Glutamatergic neuron (in vitro differentiated cells): Measurements from ENCODE around the gene POLG. TPM values are rescaled to one million over a fixed set of nuclear protein-coding genes. Genes with fewer than 3 reads are reported as not detected.

ENCODE experiments used
- DNase-seq: peaks from one replicate; pipeline ENCODE4 v3.0.0; 2022
- H3K27ac Mint-ChIP-seq: one replicate; pipeline ENCODE4 v1.8.0; 2020; ENCODE audit warnings: mild to moderate bottlenecking, mixed read lengths, inconsistent platforms; ENCODE audit not compliant: unreplicated experiment
- H3K27me3 Mint-ChIP-seq: one replicate; pipeline ENCODE4 v1.8.0; 2020; ENCODE audit warnings: mild to moderate bottlenecking, moderate library complexity, mixed read lengths, inconsistent platforms; ENCODE audit not compliant: unreplicated experiment
- H3K36me3 Mint-ChIP-seq: one replicate; pipeline ENCODE4 v1.8.0; 2020; ENCODE audit warnings: mild to moderate bottlenecking, mixed read lengths, inconsistent platforms; ENCODE audit not compliant: unreplicated experiment
- H3K4me1 Mint-ChIP-seq: one replicate; pipeline ENCODE4 v1.8.0; 2020; ENCODE audit warnings: mild to moderate bottlenecking, low read depth, mixed read lengths, inconsistent platforms; ENCODE audit not compliant: unreplicated experiment
- H3K4me3 Mint-ChIP-seq: one replicate; pipeline ENCODE4 v1.8.0; 2020; ENCODE audit warnings: mild to moderate bottlenecking, mixed read lengths, inconsistent platforms; ENCODE audit not compliant: unreplicated experiment
- H3K9me3 Mint-ChIP-seq: one replicate; pipeline ENCODE4 v1.8.0; 2020; ENCODE audit warnings: mild to moderate bottlenecking, moderate library complexity, mixed read lengths, inconsistent platforms; ENCODE audit not compliant: unreplicated experiment
- total RNA-seq: library from RNA; stranded (reverse); fragmentation: NEBNext Ultra II Directional; extraction: Animal tissue kit (Norgen Biotek cat#: 25700); gene quantifications from one replicate; pipeline ENCODE4 v1.2.1, GENCODE V29; 2021; ENCODE audit not compliant: unreplicated experiment
- TF ChIP-seq, protein P1 (sequence below): fragments of 200-600 bp; sonication (generic); IDR thresholded peaks from one replicate; pipeline ENCODE4 v1.5.0; 2021; ENCODE audit not compliant: partially characterized antibody, unreplicated experiment

Gene POLG
- total RNA-seq, 1 donor from 2014 or later = 55.4 TPM

DNA sequence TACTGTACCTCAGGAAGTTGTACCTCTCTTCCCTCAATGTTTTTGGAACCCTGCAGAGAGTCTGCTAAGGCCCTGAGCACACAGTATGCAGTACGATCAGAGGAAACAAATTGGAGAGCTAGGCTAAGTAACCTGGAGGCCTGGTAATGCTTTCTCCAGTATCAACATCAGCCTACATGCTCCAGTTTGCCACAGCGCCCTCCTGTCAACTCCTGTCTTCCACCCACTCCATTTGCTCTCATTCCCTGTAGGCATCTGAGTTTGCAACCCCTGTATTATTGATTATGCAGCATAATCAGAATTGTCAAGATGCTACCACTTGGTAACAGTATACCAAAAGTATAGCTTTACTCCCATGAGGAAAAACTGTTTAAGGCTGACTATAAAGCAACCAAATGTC is 14.4 kb downstream of the POLG start:
- H3K36me3 Mint-ChIP-seq = peaks cover 18% of the 10 kb centered on the region
- DNase-seq = no peak
- H3K9me3 Mint-ChIP-seq = peaks cover 1% of the 10 kb centered on the region
- peaks cover 4% of the 10 kb centered on the region for H3K27me3 Mint-ChIP-seq
- no peak overlapping the region for H3K4me3 Mint-ChIP-seq
- H3K4me1 Mint-ChIP-seq = no peaks in the 10 kb centered on the region
- H3K27ac Mint-ChIP-seq = no peak overlapping the region
- TF ChIP-seq, protein P1, sequence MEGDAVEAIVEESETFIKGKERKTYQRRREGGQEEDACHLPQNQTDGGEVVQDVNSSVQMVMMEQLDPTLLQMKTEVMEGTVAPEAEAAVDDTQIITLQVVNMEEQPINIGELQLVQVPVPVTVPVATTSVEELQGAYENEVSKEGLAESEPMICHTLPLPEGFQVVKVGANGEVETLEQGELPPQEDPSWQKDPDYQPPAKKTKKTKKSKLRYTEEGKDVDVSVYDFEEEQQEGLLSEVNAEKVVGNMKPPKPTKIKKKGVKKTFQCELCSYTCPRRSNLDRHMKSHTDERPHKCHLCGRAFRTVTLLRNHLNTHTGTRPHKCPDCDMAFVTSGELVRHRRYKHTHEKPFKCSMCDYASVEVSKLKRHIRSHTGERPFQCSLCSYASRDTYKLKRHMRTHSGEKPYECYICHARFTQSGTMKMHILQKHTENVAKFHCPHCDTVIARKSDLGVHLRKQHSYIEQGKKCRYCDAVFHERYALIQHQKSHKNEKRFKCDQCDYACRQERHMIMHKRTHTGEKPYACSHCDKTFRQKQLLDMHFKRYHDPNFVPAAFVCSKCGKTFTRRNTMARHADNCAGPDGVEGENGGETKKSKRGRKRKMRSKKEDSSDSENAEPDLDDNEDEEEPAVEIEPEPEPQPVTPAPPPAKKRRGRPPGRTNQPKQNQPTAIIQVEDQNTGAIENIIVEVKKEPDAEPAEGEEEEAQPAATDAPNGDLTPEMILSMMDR = no peak

- Mint-ChIP-seq H3K4me1 (no peaks in the 10 kb centered on the region), H3K36me3 (peaks cover 14% of the 10 kb centered on the region), H3K27me3 (peaks cover 4% of the 10 kb centered on the region), H3K4me3 (no peak overlapping the region), H3K9me3 (peaks cover 1% of the 10 kb centered on the region), H3K27ac (no peak overlapping the region)
- TF ChIP-seq, protein P1 = no peak
- no peak for DNase-seq
Observed at GRCh38 chr15:89319678-89320077, 14.9 kb downstream of the POLG start.

DNA sequence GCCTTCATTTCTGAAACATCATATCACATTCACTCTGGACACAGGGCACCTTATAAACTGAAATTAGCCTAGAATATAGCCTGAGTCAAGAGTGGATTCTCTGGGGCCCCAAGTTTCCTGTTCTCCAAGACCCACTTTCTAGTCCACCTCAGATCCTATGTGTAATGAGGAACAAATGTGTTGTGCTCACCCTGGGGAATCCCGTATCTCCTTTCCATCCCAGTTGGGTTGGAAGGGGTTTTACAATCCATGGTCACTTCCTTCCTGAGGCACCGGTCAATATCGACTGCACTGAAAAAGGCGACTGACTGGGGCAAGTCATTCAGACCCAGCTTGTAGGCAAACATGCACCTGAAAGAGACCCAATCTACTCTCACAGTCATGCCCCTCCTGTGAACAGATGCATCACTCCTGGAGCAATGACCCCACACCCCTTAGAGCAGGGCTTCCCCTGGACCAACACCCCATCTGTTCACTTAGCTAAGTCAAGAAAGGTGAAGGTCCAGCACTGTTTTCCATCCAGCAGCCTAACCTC is 17.4 kb downstream of the POLG start:
- H3K27me3 Mint-ChIP-seq = peaks cover 3% of the 10 kb centered on the region
- H3K27ac Mint-ChIP-seq = no peak overlapping the region
- DNase-seq = no peak
- peaks cover 4% of the 10 kb centered on the region for H3K36me3 Mint-ChIP-seq
- no peak overlapping the region for H3K4me3 Mint-ChIP-seq
- TF ChIP-seq, protein P1 = no peak
- no peaks in the 10 kb centered on the region for H3K4me1 Mint-ChIP-seq
- H3K9me3 Mint-ChIP-seq = no peaks in the 10 kb centered on the region

- DNase-seq = no peak
- Mint-ChIP-seq H3K27ac (no peak overlapping the region), H3K27me3 (peaks cover 2% of the 10 kb centered on the region), H3K4me3 (no peak overlapping the region), H3K9me3 (no peaks in the 10 kb centered on the region), H3K36me3 (peaks cover 4% of the 10 kb centered on the region), H3K4me1 (no peaks in the 10 kb centered on the region)
- TF ChIP-seq, protein P1 = no peak
Observed at GRCh38 chr15:89316504-89316903, 18.1 kb downstream of the POLG start.

DNA sequence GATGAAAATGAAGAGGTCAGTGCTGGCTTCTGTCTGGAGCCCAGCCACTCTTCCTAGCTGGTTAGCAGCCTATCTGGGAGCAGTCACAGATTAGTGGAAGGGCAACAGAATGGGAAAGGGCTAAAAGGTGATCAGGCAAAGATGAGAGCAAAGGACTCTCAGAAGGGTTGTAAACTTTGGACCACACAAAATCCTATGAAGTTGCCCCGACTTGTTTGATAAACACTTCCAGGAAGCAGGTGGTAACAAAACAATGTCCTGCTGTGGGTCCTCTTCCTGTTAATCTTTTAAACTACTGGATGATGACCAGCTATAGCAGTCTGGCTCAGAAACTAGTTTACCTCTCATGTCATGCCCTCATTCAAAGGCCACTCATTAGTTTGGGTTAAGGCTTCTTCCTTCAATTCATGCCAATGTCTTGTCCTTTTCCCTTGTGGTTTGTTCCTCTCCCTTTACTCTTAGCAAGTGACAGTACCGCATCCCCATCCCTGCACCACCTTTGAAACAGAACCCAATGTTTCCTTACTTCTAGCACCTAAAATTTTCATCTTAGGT is 19.2 kb downstream of the POLG start:
- no peak overlapping the region for H3K27ac Mint-ChIP-seq
- DNase-seq = no peak
- H3K4me3 Mint-ChIP-seq = no peak overlapping the region
- H3K27me3 Mint-ChIP-seq = peaks cover 2% of the 10 kb centered on the region
- peaks cover 2% of the 10 kb centered on the region for H3K36me3 Mint-ChIP-seq
- no peaks in the 10 kb centered on the region for H3K9me3 Mint-ChIP-seq
- TF ChIP-seq, protein P1 = no peak
- no peaks in the 10 kb centered on the region for H3K4me1 Mint-ChIP-seq
